T follicular helper cell (primary cell): ENCODE measurements around the gene SLC6A6.

ENCODE experiments used
- DNase-seq: peaks from one replicate; pipeline ENCODE4 v3.0.0-alpha.2; 2020; ENCODE audit warnings: low read depth

Gene SLC6A6

DNA sequence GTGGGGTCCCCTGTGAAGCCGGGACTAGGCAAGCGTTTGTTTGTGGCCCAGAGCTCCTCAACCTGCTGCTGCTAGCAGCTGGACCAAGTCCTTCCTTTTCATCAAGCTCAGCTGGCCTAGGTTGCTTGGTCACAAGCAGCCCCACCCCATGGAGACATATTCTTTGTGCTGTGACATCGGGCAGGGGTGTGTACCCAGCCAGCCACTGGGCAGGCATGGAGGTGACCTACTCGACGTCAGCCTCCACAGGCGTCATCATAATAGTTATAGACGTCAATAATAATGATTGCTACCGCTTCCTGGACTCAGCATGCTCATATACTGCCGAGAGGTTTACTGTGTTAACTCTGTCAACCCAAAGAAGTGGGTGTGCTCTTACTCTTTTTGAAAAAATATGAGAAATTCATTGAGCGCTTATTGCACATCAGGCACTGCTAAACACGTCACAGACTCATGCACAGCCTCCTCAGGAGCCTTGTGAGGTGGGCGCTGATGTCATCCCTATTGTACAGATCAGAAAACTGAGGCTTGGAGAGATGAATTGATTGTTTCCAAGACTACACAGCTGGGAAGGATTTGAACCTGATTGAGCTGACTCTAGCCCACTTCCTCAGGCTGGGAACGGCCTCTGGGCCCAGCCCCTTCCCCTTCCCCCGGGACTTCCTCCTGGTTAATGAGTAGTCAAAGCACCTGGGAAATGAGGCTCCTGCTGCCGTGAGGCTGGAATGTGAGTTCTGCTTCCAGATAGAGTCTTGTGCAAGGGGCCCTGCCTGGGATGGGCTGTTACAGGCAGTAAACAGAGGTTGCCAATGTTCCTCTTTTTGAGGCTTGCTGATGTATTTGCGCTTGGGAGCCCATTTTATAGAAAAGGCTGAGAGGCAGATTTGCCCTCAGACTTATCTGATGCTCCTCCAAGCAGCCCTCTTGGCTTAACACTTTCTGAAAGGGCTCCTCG, 16.2 kb downstream of the SLC6A6 start:
- no peak for DNase-seq

DNA sequence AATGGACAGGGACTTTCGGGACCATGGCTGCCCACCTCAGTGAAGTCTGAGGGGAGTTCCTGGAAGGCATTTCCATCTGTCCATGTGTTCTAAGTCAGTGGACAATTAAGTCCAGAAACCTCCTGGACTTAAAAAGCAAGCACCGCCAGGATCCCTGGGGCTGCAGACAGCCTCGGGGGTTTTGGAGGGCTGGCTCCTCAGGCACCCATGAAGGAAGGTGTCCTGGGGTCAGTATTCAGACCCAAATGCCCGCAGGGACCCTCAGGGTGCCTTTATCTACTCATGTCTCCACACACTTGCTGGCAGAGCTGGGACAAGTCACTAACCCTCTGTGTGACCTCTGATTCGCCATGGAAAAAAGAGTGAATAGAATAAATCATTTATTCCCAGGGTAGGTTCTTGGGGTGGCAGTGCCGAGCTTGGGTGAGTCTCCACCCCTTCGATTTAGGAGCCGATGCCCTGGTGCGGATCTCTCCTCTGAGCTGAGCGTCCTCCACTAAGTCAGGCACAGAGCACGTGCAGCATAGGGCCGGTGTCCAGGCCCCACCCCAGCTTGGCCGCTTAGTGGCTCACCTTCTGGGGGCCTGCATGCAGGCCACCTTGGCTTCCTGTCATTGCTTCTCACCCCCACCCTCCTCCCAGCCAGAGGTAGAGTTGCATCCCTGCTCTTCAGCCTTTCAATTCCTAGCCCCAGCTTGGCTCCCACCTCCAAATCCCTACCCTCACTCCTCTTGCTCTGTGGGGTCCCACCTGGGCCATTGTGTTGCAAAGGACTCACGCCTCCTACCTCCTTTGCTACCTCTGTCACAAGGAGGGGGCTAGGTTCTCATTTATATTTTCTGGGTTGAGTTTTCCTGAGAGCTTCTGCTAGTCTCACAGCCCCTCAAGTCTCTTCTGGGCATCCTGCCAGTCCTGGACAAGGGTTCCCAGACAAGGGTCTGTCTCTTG, 19.9 kb downstream of the SLC6A6 start:
- DNase-seq, result no peak

- DNase-seq, result no peak
Measured at GRCh38 chr3:14423197-14423743, 20.9 kb downstream of the SLC6A6 start.

- DNase-seq, result no peak
Measured at GRCh38 chr3:14423963-14424362, 21.6 kb downstream of the SLC6A6 start.

- no peak for DNase-seq
Measured at GRCh38 chr3:14424711-14425580, 22.5 kb downstream of the SLC6A6 start.

- no peak for DNase-seq
Measured at GRCh38 chr3:14425581-14426304, 23.3 kb downstream of the SLC6A6 start.

DNA sequence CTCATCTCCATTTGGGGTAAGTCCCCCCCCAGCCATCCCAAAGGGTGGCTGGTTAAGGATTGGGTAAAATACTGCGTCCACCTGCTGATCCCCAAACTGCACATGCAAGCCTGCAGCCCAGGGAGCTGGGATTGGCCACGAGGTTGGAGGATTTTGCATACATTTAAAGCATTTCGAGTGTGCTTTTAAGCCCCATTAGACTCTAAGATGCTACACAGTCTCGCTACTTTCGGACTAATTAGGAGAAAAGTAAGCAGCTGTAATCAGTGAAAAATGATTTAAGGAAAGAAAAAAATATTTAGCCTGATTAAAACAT, 23.9 kb downstream of the SLC6A6 start:
- no peak for DNase-seq

GRCh38 chr3:14428087-14429033, 26.0 kb downstream of the SLC6A6 start:
- DNase-seq, result no peak

GRCh38 chr3:14429237-14429636, 26.8 kb downstream of the SLC6A6 start:
- DNase-seq, result peak; percentile 46

DNA sequence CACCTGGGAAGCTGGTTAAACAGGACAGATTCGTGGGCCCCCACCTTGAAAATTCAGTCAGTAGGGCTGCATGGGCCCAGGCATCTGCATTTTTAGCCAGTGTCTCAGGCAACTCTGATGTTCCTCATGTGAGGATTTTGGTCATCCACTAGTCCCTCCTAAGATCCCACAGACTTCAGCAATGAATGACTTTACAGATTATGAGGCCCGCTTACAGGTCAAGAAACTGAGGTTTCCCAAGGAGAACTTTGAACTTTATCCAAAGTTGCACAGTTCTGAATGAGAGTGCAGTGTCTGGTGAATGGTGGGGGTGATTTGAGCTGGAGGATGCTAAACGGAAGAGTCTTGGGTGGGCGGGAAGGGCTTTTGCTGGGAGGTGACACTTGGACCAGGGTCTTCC, 27.2 kb downstream of the SLC6A6 start:
- DNase-seq, result no peak

DNA sequence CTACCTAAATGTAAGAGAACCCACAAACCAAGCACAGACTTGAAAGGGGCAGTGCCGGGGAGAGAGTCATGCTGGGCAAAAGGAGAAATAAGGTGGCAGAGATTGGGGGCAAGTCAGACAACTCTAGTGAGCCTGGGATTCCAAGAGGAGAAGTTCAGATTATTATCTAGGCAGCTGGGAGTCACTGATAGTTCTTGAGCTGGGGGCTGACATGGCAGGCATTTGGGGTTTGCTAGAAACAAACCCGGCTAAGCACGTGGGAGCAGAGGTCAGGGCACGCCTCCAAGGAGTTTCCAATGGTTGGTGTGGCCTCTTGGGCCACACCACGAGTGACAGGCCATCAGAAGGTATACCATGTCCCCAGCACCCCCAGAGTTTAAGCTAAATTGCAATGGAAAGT, 27.6 kb downstream of the SLC6A6 start:
- DNase-seq, result no peak

DNA sequence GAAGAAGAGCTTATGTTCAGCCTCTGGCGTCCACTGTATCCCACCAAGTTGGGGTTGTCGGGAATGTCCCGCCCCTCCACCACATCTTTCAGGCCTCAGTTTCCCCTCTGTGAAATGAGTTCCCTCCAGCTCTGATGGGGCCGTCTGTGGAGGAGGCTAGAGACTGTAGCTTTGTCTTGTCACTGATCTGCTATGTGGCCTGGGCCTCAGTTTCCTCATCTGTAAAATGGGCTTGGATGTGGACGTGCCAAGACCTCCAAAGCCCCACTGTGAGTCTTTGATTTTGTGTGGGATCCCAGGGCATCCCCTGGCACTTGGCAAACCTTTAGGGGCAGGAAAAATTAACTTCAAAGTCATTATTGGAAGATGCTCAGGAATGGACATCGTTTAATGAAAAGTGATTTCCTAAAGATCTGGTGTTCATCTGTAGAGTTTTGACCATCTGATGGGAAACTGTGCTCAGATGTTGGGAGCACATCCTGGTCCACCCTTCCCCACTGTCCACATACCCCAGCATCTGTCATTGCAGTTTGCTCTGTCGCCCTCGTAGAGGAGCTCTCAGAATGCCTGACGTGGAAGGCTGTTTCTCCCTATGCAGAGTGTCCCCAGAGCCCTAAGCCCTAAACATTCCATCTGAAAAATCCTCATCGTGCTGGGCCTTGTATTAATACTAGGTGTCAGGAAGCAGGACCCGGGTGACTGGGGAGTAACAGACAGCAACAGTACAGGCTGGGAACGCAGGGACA, 28.5 kb downstream of the SLC6A6 start:
- DNase-seq, result no peak

GRCh38 chr3:14431452-14431916, 29.1 kb downstream of the SLC6A6 start:
- DNase-seq, result no peak

GRCh38 chr3:14431917-14432834, 29.8 kb downstream of the SLC6A6 start:
- DNase-seq, result peak; percentile 92

GRCh38 chr3:14433106-14433505, 30.7 kb downstream of the SLC6A6 start:
- DNase-seq, result no peak

DNA sequence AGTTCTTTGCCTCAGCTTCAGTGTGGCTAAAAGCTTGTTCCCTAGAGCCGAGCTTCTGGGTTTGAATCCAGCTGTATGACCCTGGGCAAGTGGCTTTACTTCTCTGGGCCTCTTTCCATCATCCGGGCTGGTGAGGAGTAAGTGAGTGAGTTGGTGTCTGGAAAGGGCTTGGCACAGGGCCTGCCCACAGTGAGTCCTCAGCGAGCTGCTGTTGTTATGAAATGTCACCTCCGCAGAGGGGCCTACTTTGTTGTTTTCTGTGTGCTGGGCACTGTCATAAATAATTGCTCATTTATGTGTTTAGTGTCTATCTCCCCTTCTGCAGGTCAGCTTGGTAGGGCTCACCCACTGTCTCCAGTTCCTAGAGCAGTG, 31.7 kb downstream of the SLC6A6 start:
- no peak for DNase-seq

DNA sequence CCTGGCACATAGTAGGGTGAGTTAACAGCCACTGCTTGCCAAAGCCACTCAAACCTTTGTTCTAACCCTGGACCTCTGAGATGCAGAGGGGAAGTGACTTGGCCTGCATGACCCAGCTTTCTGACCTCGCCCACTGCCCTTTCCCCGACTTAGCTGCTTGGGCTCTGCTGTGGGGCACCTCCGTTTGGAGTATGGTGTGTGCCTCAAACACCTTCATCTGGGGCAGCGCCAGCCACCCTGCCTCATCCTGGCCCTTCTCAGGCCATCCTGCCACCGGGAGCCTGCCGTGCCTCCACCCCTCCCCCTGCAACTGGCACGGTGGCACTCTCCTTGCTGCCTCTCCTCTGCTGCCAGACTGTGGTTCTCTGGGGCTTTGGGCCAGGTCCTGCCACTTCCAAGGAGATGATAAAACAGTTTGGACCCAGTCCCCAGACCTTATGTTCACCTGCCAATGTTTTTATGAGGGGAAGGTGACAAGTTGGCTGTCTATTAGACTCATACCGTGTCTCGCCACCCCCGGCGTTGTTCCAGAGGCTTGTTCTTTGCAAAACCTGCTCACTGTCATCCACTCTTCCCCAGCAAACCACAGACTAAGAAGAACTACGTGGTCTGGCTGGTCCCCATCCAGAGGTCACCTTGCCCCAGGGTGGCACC, 32.2 kb downstream of the SLC6A6 start:
- no peak for DNase-seq
